HG02571 (cell line): Measurements from ENCODE around the gene NEXN.
A peak's percentile ranks its signal among the peaks of the same experiment; 100 is the strongest.

Source experiments
- ATAC-seq: cut with Tn5 transposase; IDR thresholded peaks from one replicate; pipeline ENCODE4 v1.9.1; 2021; ENCODE audit warnings: mild to moderate bottlenecking, moderate library complexity; ENCODE audit not compliant: unreplicated experiment

The NEXN gene

GRCh38 chr1:77888081-77888780 lies at the start of gene NEXN:
Gene NEXN, plus strand, starts transcription at chr1:77888624. Its CDS starts 27,483 bp downstream, at chr1:77916107.
- ATAC-seq = peak; percentile 12

DNA sequence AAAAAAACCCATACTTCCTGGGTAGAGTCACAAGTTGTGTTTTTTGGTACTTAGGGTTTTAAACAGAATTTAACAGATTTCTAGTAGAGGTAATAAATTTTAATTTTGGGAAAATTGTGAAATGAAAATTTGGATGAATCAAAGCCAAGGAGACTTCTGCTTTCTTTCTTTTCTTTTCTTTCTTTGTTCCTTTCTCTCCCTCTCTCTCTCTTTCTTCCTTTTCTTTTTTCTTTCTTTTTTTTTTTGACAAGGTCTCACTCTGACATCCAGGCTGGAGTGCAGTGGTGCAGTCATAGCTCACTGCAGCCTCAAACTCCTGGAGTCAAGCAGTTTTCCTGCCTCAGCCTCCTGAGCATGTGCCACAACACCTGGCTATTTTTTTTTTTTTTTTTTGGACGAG lies 46.9 kb upstream of the NEXN start:
- ATAC-seq = no peak

DNA sequence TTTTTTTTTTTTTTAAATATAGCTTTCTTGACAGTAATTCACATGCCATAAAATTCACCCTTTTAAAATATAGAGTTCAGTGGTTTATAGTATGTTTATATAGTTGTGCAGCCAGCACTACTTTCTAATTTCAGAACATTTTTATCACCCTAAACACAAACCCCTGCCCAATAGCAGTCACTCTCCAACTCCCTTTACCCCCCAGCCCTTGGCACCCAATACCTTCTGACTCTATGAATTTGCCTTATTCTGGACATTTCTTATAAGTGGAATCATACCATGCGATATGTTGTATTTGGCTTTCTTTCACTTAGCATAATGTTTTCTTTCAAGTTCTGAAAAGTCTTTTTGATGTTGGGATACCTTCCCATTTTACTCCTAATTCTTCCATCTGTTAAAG lies 42.5 kb upstream of the NEXN start:
- ATAC-seq = no peak

DNA sequence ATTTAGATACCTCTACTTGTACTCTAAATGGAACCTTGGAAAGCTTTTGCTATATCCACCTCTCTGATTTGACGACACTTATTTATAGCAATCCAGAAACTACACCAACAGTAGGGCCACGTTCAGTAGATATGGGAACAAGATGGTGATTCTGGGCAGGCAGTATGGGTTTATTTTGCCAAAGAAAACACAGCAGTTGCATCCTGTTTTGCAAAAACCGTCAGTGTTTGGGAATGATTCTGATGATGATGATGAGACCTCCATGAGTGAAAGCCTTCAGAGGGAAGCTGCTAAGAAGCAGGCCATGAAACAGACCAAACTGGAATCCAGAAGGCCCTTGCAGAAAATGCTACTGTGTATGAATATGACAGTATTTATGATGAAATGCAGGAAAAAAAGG lies 41.5 kb upstream of the NEXN start:
- ATAC-seq = no peak

DNA sequence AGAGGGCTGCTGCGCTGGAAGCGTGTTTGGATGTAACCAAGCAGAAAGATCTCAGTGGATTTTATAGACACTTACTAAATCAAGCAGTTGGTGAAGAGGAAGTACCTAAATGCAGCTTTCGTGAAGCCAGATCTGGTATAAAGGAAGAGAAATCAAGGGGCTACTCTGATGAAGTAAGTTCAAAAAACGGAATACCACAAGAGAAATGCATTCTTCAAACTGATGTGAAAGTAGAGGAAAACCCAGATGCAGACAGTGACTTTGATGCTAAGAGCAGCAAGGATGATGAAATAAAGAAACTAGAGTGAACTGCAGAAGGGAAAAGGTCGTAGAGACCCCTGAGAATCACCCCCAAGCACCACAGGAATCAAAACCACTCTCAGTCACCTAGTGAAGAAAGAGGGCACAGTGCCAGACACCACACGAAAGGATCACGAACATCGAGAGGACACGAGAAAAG lies 40.8 kb upstream of the NEXN start:
- ATAC-seq = no peak

DNA sequence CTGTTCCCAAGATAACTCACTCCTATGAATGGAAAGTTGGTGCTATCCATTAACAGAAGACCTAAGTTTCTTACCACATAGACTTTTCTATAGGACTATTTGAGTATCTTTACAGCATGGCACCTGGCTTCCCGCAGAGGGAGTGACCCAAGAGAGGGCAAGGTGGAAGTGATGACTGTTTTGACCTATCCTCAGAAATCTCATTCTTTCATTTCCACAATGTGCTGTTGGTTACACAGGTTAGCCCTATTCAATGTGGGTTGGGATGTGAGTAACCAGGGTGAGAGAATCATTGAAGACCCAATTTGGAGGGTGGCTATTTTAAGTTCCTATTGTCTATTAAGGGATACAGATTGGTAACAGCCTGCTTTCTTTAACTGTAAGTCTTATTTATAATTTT lies 38.3 kb upstream of the NEXN start:
- no peak for ATAC-seq

DNA sequence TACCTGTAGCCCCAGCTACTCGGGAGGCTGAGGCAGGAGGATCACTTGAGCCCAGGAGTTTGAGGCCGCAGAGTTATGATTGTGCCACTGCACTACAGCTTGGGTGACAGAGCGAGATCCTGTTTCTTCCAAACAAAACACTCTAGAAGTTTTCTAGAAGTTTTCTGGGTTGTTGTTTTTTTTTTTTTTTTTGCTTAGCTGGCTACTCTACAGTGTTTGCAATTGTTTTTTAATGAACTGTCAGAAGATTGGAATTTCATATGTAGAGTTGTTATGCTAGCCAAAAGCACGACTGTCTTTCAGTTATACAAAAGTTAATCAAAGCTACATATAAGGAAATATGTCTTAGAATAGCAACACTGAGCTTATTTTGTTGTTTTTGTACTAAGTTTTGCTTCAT lies 30.9 kb upstream of the NEXN start:
- ATAC-seq = no peak

GRCh38 chr1:77858725-77859124 lies 29.7 kb upstream of the NEXN start:
- no peak for ATAC-seq

GRCh38 chr1:77859248-77859647 lies 29.2 kb upstream of the NEXN start:
- no peak for ATAC-seq

DNA sequence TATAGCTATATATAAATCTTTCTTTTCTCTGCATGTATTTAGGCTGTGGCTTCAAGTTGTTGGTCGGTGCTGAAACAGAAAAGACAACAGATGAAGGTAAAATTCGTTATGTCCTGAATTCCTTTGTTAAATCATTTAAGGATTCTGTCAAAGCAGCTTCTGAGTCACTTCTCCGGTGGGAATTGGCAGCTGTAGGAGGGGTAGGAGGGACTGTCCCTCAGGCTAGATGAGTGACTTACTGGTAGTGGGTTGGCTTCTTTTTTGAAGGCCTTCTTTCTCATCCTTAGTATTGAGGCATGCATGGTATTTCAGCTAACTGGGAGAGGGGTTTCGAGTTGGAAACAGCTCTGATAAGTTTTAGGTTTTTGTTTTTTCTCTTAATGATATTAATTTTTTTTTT lies 22.1 kb upstream of the NEXN start:
- ATAC-seq = no peak

DNA sequence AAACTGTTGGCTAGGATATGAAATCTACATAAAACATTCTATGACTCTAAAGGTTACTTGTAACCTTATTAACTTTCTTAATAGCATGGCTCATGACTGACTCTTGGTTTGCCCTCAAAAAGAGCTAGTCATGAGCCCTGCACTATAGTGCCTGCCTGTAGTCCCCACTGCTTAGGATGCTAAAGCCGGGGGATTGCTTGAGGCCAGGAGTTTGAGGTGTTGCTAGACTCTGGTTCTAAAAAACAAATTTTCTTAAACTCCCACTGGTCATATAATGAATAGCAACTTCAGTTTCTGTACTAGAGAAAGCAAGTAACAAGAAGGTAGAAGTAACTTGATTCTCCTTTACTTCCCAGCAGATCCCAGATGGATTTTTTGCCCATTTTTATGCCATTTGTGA lies 15.8 kb upstream of the NEXN start:
- ATAC-seq = no peak

- ATAC-seq = no peak
These were observed 15.0 kb upstream of the NEXN start for GRCh38 chr1:77873461-77873860.

- no peak for ATAC-seq
These were observed 13.5 kb upstream of the NEXN start for GRCh38 chr1:77874804-77875445.

DNA sequence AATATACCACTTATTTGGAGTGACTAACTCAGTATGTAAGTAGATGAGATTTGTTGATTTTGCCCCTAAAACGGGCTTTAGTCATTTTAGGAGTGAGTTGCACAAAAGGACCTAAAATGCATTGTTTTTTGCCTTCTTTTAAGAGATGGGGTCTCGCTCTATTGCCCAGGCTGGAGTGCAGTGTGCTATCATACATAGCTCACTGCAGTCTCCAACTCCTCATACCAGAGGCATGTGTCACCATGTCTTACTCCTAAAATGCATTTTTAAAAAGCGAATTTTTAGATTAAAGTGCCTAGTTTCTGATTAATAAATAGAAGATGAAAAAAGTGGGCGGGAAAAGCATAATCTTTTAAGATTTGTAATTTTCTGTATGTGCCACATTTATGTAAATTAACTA lies 11.5 kb upstream of the NEXN start:
- no peak for ATAC-seq

- no peak for ATAC-seq
These were observed 7.4 kb upstream of the NEXN start for GRCh38 chr1:77881061-77881460.

- ATAC-seq = no peak
These were observed 6.0 kb upstream of the NEXN start for GRCh38 chr1:77882411-77882810.

- ATAC-seq = peak; percentile 60
These were observed 588 bp downstream of the NEXN start for GRCh38 chr1:77888781-77889642.

DNA sequence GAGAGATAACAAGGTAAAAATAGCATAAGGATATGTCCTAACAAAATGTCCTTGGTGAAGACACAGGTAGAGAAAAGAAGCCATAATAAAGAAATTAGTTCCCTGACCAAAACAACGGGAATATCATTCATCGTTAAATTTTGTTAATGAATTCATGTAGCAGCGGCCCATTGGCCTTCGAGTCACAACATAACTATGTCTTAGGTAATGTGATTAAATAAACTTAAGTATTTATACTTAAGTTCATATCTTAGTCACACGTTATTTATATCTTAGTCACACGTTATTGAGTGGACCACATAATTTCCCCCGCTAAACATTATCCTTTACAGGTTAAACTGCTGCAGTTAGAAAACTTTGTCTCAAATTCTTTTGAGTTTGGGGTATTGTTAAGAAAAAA lies 1.2 kb downstream of the NEXN start:
- no peak for ATAC-seq

DNA sequence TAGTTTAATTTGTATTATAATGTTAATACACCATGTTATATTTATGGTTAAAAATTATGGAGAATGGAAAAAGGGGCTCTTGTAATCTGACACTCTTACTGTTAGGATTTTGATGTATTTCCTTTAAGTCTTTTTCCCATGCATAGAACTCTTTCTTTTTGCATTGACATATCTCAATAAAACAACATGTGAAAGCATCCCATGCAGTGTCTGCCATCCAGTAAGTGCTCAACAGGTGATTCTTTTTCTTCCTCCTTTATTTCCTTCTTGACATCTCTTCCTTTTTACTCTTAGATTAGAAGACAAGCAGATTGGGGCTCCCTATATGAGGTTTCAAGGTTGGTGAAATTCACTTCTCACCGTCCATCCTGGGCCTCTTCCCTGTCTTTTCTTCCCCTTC lies 2.8 kb downstream of the NEXN start:
- no peak for ATAC-seq

DNA sequence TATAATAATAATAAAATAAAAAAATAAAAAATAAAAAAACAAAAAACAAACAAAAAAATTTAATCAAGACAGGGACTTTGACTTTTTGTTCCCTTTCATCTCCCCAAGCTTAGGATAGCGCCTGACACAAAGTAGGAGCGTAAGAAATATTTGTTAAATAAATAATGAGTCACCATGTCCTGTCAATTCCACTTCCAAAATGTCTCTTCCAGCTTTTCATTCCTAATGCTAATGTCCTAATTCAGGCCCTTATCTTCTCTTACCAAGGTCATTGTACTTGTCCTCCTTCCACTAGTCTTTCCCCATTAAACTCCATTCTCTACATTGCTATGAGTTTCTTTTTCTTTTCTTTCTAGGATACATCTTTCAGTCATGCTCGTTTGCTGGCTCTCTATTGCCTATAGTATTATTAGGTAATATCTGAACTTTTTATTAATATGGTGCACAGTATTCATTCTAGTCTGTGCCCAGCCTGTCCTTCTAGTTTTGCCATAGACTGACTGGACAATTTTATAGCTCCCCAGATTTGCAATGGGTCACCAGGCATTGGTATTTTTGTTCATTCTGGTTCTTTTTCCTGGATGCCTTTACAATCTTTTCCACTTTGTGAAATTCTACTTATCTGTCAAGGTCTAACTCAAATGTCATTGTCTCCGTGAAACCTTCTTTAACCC lies 11.4 kb downstream of the NEXN start:
- ATAC-seq = no peak

DNA sequence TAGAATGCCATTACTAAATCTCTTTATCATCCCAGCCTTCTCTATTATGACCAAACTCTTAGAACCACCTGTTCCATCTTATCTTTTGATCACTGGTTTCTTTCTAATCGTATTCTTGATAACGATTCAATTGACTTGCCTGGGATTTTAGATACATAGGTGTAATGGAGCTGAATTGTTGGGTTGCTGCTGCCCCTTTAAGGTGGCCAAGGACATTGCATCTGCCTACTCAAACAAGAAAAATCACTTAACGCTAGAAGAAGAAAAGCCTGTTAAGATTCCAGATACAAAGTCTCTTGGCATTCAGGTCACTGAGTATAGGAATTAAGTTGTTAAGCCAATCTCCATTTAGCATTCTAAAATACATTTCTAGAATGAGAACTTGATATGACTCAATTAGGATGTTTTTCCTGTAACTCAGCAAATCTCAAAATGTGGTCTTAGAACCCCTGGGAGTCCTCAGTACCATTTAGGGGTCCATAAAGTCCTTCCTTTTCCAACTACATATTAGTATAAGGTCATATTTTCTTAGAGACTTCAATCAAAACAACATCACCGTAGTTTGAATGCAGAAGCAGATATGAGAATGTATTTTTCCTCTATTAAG lies 12.4 kb downstream of the NEXN start:
- no peak for ATAC-seq
